A549 treated with RU486 at 1 μM for 4 hours (cell line): ENCODE results near the gene SCAMP4. TPM values are rescaled to one million over a fixed set of nuclear protein-coding genes. Genes with fewer than 3 reads are reported as not detected.

Source experiments
- total RNA-seq: library from RNA; stranded (reverse); fragments of 200-300 nt; extraction: Qiagen RNA extraction; gene quantifications from 5 replicates; pipeline ENCODE4 v1.2.3, GENCODE V29; 2022; ENCODE audit warnings: low read depth

The SCAMP4 gene, protein sequence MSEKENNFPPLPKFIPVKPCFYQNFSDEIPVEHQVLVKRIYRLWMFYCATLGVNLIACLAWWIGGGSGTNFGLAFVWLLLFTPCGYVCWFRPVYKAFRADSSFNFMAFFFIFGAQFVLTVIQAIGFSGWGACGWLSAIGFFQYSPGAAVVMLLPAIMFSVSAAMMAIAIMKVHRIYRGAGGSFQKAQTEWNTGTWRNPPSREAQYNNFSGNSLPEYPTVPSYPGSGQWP
- total RNA-seq: 48.8 to 70.6 TPM (median 53.4 TPM) in 5 replicates

DNA sequence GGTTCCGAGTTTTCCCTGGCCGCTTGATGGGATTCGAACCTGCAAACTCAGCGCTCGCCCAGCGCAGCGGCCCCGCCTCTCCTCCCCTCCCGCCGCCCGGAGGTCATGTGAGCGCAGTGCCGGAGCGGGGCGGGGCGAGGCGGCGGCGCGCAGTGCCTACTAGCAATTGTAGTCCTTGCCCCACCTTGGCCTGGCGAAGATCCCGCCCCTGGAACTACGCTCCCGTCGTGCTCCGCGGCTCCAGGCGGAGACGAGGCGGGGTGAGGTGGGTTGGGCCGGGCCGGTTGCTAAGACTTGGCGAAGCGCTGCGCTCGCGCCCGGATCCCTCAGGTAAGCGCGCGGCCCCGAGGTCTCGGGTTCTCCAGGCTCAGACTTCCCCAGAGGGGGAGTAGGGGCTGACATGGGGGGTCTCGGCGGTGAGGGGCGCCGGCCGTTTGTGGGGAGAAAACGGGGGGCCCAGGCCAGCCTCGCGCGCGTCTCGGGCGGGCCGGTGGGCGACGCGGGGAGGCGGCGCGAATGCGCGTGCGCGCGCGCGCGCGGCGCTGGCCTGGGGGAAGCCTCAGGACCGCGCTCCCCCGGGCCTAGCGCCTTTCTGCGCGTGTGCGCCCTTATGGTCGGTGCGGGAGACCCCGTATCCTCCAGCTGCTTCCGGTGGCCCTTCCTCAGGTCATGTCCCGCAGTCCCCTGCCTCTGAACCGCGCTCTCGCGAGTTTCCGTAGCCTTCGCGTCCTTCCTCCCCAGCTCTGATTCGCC lies at the start of gene SCAMP4, which contains the start of gene ADAT3:
TSS of gene SCAMP4 (plus strand) at position 290 of the 753 bp plus-strand sequence. CDS start 9,621 bp downstream, outside the sequence.
TSS of gene ADAT3 (plus strand) at position 290 of the 753 bp plus-strand sequence. CDS start 6,649 bp downstream, outside the sequence.

DNA sequence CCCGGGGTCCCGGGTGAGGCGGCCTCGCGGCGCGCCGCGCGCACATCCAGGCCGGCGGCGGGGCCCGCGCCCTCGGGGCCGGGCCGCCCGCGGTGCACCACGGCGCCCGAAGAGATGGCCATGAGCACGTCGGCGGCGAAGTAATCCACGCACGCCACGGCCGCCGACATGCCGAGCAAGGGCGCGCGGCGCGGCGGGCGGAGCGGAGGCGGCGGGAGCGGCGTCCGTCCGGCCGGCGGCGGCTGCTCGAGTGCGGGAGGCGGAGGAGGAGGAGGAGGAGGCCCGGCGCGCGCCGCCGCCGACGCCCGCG lies 41.9 kb upstream of the SCAMP4 start, which contains the start of gene KLF16:
TSS of gene KLF16 (minus strand) at position 252 of the 310 bp plus-strand sequence. CDS start at position 170, 82 bp downstream.

DNA sequence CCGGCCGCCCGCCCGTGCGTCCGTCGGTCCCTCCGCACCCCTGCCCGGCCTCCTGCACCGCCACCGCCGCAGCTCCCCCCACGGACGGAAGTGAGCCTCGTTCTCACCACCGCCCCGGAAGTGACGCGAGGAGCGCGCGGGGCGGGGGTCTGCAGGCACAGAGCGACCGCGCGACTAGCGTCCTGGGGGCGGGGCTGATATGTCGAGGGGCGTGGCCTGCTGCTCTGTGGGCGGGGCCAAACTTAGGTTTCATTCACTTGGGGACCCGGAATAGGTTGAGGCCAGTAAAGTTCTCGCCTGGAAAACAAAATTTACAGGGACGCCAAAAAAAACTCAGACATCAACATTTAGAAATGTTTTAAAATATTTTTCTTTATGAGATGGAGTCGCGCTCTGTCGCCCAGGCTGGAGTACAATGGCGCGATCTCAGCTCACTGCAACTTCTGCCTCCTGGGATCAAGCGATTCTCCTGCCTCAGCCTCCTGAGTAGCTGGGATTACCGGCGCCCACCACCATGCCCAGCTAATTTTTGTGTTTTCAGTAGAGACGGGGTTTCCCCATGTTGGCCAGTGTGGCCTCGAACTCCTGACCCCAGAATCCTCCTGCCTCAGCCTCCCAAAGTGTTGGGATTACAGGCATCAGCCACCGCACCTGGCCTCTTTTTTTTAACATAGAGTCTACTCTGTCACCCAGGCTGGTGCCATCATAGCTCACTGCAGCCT lies 19.6 kb upstream of the SCAMP4 start, which contains the start of gene ABHD17A:
TSS of gene ABHD17A (minus strand) at position 99 of the 722 bp plus-strand sequence. CDS start 3,930 bp downstream, outside the sequence.

DNA sequence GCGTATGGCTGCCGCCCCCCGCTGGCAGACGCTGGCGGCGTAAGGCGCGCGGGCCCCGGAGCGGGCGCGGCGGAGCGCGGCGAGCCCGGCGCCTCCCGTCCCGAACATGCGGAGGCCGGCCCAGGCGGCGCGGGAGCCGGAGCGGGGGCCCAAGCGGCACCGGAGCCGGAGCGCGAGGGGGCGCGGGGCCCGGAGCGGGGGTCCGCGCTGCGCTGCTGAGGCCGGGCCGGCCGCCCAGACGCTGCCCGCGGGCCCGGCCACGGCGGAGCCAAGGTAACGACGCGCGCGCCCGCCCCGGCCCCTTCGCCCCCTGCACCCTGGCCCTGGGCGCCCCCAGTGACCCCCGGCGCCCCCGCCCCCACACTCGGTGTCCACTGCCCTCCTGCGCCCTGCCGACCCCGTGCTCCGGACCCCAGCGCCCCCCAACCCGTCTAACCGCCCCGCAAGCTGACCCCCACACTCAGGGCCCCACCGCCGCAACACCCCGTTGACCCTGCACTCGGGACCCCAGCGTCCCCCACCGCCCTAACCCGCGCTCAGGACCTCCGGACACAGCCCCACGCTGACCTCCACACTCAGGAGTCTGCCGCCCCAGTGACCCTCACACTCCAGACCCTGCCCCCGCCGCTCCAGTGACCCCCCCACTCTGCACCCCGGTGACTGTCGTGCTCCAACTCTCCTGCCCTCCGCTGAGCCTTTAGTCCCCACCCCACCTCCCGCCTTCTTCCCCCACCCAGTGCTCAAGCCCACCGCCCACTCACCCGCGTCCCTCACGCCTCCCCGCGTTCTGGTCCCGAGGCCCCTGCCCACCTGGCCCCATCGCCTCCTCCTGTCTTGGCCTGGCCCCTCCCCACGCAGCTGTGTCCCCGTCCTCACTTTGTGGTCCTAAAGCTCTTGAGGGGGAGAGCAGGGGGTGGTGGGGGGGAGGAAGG lies 36.2 kb downstream of the SCAMP4 start, which contains the start of gene CSNK1G2:
TSS of gene CSNK1G2 (plus strand) at position 27 of the 932 bp plus-strand sequence. CDS start 28,601 bp downstream, outside the sequence.

Other genes with a start within 250 kb of the SCAMP4 start
- gene ONECUT3, start 151.9 kb upstream of the SCAMP4 start, total RNA-seq: not detected in 5 replicates
- 1.8 to 3.8 TPM (median 2.6 TPM) in 5 replicates for gene ATP8B3, start 93.1 kb upstream of the SCAMP4 start, total RNA-seq
- 15.7 to 24.2 TPM (median 21.6 TPM) in 5 replicates for gene REXO1, start 56.9 kb upstream of the SCAMP4 start, total RNA-seq
- 13.9 to 32.7 TPM (median 26.1 TPM) in 5 replicates for gene KLF16, start 41.8 kb upstream of the SCAMP4 start, total RNA-seq
- 18.9 to 40.1 TPM (median 36.1 TPM) in 5 replicates for gene ABHD17A, start 19.9 kb upstream of the SCAMP4 start, total RNA-seq
- gene ADAT3, start within 50 bp of the SCAMP4 start, total RNA-seq: 2.8 to 6.5 TPM (median 5.9 TPM) in 5 replicates
- gene CSNK1G2, start 35.8 kb downstream of the SCAMP4 start, total RNA-seq: 34.0 to 52.7 TPM (median 45.9 TPM) in 5 replicates
- gene BTBD2, start 110.3 kb downstream of the SCAMP4 start, total RNA-seq: 29.0 to 46.4 TPM (median 39.8 TPM) in 5 replicates
- 31.0 to 59.6 TPM (median 51.3 TPM) in 5 replicates for gene MKNK2, start 145.8 kb downstream of the SCAMP4 start, total RNA-seq
- gene MOB3A, start 190.9 kb downstream of the SCAMP4 start, total RNA-seq: 8.8 to 11.4 TPM (median 9.8 TPM) in 5 replicates
- gene IZUMO4, start 191.5 kb downstream of the SCAMP4 start, total RNA-seq: 0.17 to 0.66 TPM (median 0.41 TPM) in 5 replicates
- gene AP3D1, start 246.2 kb downstream of the SCAMP4 start, total RNA-seq: 63.9 to 77.3 TPM (median 73.9 TPM) in 5 replicates